K562 (cell line): ENCODE results near the gene ATP6V0E1. TPM values are rescaled to one million over a fixed set of nuclear protein-coding genes. Genes with fewer than 3 reads are reported as not detected.
A peak's percentile ranks its signal among the peaks of the same experiment; 100 is the strongest.

Experiments used
- BCLAF1 ChIP-seq, 2 experiments: fragments of 450-650 bp in 1 of 2; IDR thresholded peaks; 2 replicates each; pipeline ENCODE4 v1.6.1; 2011 to 2017; ENCODE audit warnings: low read depth in 2 of 2, antibody characterized with exemption in 1 of 2, borderline replicate concordance in 1 of 2, low read length in 1 of 2, mild to moderate bottlenecking in 1 of 2, mixed read lengths in 1 of 2; ENCODE audit not compliant: control insufficient read depth in 1 of 2
- CREM ChIP-seq: IDR thresholded peaks from 2 replicates; pipeline ENCODE4 v1.6.1; 2014; ENCODE audit warnings: antibody characterized with exemption, low read depth
- CSDE1 ChIP-seq, 2 experiments: fragments of 450-650 bp; IDR thresholded peaks; 2 replicates each; pipeline ENCODE4 v1.6.1; 2016; ENCODE audit warnings: mild to moderate bottlenecking in 1 of 2
- E4F1 ChIP-seq: fragments of 250-450 bp; sonication (Bioruptor Pico); IDR thresholded peaks from 2 replicates; pipeline ENCODE4 v1.5.0; 2021; ENCODE audit warnings: mild to moderate bottlenecking, borderline replicate concordance
- HMG20B ChIP-seq: fragments of 250-450 bp; sonication (Bioruptor Pico); IDR thresholded peaks from 2 replicates; pipeline ENCODE4 v1.5.0; 2021; ENCODE audit warnings: mild to moderate bottlenecking
- PHB ChIP-seq: fragments of 250-450 bp; sonication (Bioruptor Pico); IDR thresholded peaks from 2 replicates; pipeline ENCODE4 v1.5.0; 2021
- SPI1 ChIP-seq: IDR thresholded peaks from 2 replicates; pipeline ENCODE4 v1.6.1; 2011; ENCODE audit warnings: low read depth, low read length, control low read depth, borderline replicate concordance
- TCF3 ChIP-seq: sonication (generic); formaldehyde crosslinking; IDR thresholded peaks from 2 replicates; pipeline ENCODE4 v1.4.0; 2020; ENCODE audit warnings: mild to moderate bottlenecking, missing genetic modification reagents
- ZBTB8A ChIP-seq: fragments of 450-650 bp; IDR thresholded peaks from 2 replicates; pipeline ENCODE4 v1.6.1; 2018; ENCODE audit warnings: mild to moderate bottlenecking, moderate library complexity; ENCODE audit not compliant: partially characterized antibody
- ZEB2 ChIP-seq: fragments of 450-650 bp; IDR thresholded peaks from 2 replicates; pipeline ENCODE4 v1.6.1; 2016
- ZNF12 ChIP-seq: sonication (generic); formaldehyde crosslinking; IDR thresholded peaks from 2 replicates; pipeline ENCODE4 v1.4.0; 2020; ENCODE audit warnings: mild to moderate bottlenecking, missing genetic modification reagents
- ZNF280A ChIP-seq: fragments of 450-650 bp; IDR thresholded peaks from 2 replicates; pipeline ENCODE4 v1.6.1; 2018; ENCODE audit warnings: mild to moderate bottlenecking, low read depth; ENCODE audit not compliant: partially characterized antibody
- ZNF584 ChIP-seq: fragments of 200-800 bp; sonication (Bioruptor generic); IDR thresholded peaks from 2 replicates; pipeline ENCODE4 v1.6.1; 2016; ENCODE audit warnings: low read depth, mild to moderate bottlenecking, missing genetic modification characterization, missing compliant biosample characterization
- polyA plus RNA-seq, 8 experiments: library from polyadenylated mRNA; depleted of rRNA in 4 of 8; stranded (reverse) in 5 of 8; unstranded in 3 of 8; fragments of >200 nt; fragmentation: Nextera tagmentation in 2 of 8; fragmentation: Illumina TruSeq in 1 of 8; extraction: Ambion mirVana in 2 of 8; extraction: Trizol in 1 of 8; gene quantifications; 2 replicates each; pipeline versions ENCODE4 v1.2.1 to v1.2.3, GENCODE V29; 2011 to 2014; ENCODE audit warnings: inconsistent platforms in 1 of 8, missing spikeins in 1 of 8
- total RNA-seq, 7 experiments: library from RNA; depleted of rRNA in 6 of 7; stranded (reverse); fragments of >200 nt in 6 of 7; fragmentation: Illumina TruSeq in 2 of 7; extraction: Trizol in 2 of 7; gene quantifications; 2 replicates each; pipeline versions ENCODE4 v1.2.1 to v1.2.3, GENCODE V29; 2011 to 2021; ENCODE audit warnings: low replicate concordance in 1 of 7
- TF ChIP-seq, protein P1 (sequence below): fragments of 450-650 bp; formaldehyde crosslinking; IDR thresholded peaks from 2 replicates; pipeline ENCODE4 v1.4.0; 2022; ENCODE audit warnings: mild to moderate bottlenecking, moderate library complexity
- TF ChIP-seq, protein P2 (sequence below): fragments of 200-800 bp; sonication (Bioruptor generic); IDR thresholded peaks from 2 replicates; pipeline ENCODE4 v1.6.1; 2017; ENCODE audit warnings: missing genetic modification characterization, missing compliant biosample characterization
- TF ChIP-seq, protein P3 (sequence below): sonication (generic); IDR thresholded peaks from 2 replicates; pipeline ENCODE4 v1.6.1; 2016

The ATP6V0E1 gene
- total and polyA plus RNA-seq, 9 of the 15 experiments (the other 6 are each of a cell fraction or from before 2014, with no cell fraction given): 63.8 to 395 (median 112) TPM

- no peak for TF ChIP-seq BCLAF1 (IDR thresholded peaks at IDR 0.05; ENCODE audit: borderline replicate concordance in 1 of 2, control insufficient read depth in 1 of 2, low read depth in 2 of 2, low read length in 1 of 2)
- TF ChIP-seq ZNF12: peak; percentile 61; the same call in 1 of the 2 replicates
- peak; percentile 64 for TF ChIP-seq CREM
- TF ChIP-seq, protein P1, sequence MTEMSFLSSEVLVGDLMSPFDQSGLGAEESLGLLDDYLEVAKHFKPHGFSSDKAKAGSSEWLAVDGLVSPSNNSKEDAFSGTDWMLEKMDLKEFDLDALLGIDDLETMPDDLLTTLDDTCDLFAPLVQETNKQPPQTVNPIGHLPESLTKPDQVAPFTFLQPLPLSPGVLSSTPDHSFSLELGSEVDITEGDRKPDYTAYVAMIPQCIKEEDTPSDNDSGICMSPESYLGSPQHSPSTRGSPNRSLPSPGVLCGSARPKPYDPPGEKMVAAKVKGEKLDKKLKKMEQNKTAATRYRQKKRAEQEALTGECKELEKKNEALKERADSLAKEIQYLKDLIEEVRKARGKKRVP: peak; percentile 25; the same call in 1 of the 2 replicates
- TF ChIP-seq E4F1 (CRISPR knock-in tag): no peak
- TF ChIP-seq, protein P2, sequence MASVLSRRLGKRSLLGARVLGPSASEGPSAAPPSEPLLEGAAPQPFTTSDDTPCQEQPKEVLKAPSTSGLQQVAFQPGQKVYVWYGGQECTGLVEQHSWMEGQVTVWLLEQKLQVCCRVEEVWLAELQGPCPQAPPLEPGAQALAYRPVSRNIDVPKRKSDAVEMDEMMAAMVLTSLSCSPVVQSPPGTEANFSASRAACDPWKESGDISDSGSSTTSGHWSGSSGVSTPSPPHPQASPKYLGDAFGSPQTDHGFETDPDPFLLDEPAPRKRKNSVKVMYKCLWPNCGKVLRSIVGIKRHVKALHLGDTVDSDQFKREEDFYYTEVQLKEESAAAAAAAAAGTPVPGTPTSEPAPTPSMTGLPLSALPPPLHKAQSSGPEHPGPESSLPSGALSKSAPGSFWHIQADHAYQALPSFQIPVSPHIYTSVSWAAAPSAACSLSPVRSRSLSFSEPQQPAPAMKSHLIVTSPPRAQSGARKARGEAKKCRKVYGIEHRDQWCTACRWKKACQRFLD (CRISPR knock-in tag): peak; percentile 87
- TF ChIP-seq, protein P3, sequence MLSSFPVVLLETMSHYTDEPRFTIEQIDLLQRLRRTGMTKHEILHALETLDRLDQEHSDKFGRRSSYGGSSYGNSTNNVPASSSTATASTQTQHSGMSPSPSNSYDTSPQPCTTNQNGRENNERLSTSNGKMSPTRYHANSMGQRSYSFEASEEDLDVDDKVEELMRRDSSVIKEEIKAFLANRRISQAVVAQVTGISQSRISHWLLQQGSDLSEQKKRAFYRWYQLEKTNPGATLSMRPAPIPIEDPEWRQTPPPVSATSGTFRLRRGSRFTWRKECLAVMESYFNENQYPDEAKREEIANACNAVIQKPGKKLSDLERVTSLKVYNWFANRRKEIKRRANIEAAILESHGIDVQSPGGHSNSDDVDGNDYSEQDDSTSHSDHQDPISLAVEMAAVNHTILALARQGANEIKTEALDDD: no peak; the same call in 1 of the 2 replicates
- no peak for TF ChIP-seq CSDE1 (IDR thresholded peaks at IDR 0.05)
- TF ChIP-seq TCF3: no peak
- TF ChIP-seq PHB (CRISPR knock-in tag): no peak
- no peak for TF ChIP-seq ZNF280A
- TF ChIP-seq HMG20B (CRISPR knock-in tag): no peak
- TF ChIP-seq ZBTB8A: no peak
- TF ChIP-seq ZNF584 (CRISPR knock-in tag): no peak
- 0 out of 2 replicates have a peak, but pooled peaks have one; percentile 27 for TF ChIP-seq SPI1
- TF ChIP-seq ZEB2: no peak
These were observed 72.6 kb downstream of the ATP6V0E1 start, which contains the start of gene CREBRF (continued) for GRCh38 chr5:173055983-173056782.
